ENCODE data around the gene CALCOCO1. TPM values are rescaled to one million over a fixed set of nuclear protein-coding genes. Genes with fewer than 3 reads are reported as not detected.

The CALCOCO1 gene
- total RNA-seq, 3 donors from 2014 or later (not counting 1 experiment from before 2014, with no cell fraction given): 215 to 256 (median 226) TPM

DNA sequence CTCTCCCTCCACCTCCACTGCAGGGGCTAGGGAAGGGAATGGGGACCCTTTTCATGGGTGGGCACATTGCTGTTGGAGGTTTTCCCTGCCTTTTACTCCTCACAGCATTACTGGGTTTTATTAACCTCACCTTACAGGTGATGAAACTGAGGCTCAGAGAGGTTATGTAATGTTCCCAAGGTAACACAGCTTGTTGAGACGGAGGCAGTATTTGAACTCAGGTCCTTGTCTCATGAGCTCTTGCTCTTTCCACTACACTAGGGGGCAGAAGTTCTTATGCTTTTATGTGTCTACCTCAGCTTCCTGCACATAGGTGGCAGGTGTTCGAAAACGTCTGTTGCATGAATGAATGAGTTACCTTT is 12.9 kb upstream of the CALCOCO1 start:
- H3K4me3 Mint-ChIP-seq: no peak overlapping the region
- Histone ChIP-seq H3K27me3 (ENCODE audit: control insufficient read depth, insufficient read depth, low read length) (peaks cover 58% of the 10 kb centered on the region), H3K27ac (ENCODE audit: low read length) (no peak overlapping the region), H3K4me3 (ENCODE audit: low read length) (no peak overlapping the region), H3K4me1 (ENCODE audit: control insufficient read depth, insufficient read depth, low read length) (peaks cover 27% of the 10 kb centered on the region), H3K9me3 (ENCODE audit: control insufficient read depth, insufficient read depth, low read length) (no peaks in the 10 kb centered on the region), H3K36me3 (ENCODE audit: control insufficient read depth, insufficient read depth, low read length) (no peaks in the 10 kb centered on the region)
- TF ChIP-seq, protein P1, sequence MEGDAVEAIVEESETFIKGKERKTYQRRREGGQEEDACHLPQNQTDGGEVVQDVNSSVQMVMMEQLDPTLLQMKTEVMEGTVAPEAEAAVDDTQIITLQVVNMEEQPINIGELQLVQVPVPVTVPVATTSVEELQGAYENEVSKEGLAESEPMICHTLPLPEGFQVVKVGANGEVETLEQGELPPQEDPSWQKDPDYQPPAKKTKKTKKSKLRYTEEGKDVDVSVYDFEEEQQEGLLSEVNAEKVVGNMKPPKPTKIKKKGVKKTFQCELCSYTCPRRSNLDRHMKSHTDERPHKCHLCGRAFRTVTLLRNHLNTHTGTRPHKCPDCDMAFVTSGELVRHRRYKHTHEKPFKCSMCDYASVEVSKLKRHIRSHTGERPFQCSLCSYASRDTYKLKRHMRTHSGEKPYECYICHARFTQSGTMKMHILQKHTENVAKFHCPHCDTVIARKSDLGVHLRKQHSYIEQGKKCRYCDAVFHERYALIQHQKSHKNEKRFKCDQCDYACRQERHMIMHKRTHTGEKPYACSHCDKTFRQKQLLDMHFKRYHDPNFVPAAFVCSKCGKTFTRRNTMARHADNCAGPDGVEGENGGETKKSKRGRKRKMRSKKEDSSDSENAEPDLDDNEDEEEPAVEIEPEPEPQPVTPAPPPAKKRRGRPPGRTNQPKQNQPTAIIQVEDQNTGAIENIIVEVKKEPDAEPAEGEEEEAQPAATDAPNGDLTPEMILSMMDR (IDR thresholded peaks at IDR 0.05): no peak
- no peaks in the 10 kb centered on the region for H3K36me3 Mint-ChIP-seq
- intact Hi-C loops (cut with micrococcal nuclease): no loop called here
- no peak for ATAC-seq
- no peak for DNase-seq
- H3K9me3 Mint-ChIP-seq: no peaks in the 10 kb centered on the region
- peaks cover 67 to 73% of the 10 kb centered on the region in 2 donors for H3K27me3 Mint-ChIP-seq (ENCODE audit: low read depth in 2 of 2)
- 70% methylated on average over 3 of the region's 3 CpGs for WGBS (ENCODE audit: insufficient coverage)
- H3K4me1 Mint-ChIP-seq: peaks cover 19 to 30% of the 10 kb centered on the region in 2 donors
- no peak overlapping the region for H3K27ac Mint-ChIP-seq

- Histone ChIP-seq H3K27me3 (ENCODE audit: control insufficient read depth, insufficient read depth, low read length) (peaks cover 58% of the 10 kb centered on the region), H3K9me3 (ENCODE audit: control insufficient read depth, insufficient read depth, low read length) (no peaks in the 10 kb centered on the region), H3K27ac (ENCODE audit: low read length) (no peak overlapping the region), H3K4me1 (ENCODE audit: control insufficient read depth, insufficient read depth, low read length) (peaks cover 27% of the 10 kb centered on the region), H3K4me3 (ENCODE audit: low read length) (no peak overlapping the region), H3K36me3 (ENCODE audit: control insufficient read depth, insufficient read depth, low read length) (no peaks in the 10 kb centered on the region)
- peak in 1 of 2 donors; percentile 34 for DNase-seq
- H3K27ac Mint-ChIP-seq: peak overlapping the region in 1 of 2 donors; percentile 48
- H3K9me3 Mint-ChIP-seq: no peaks in the 10 kb centered on the region
- TF ChIP-seq, protein P1 (IDR thresholded peaks at IDR 0.05): no peak
- H3K27me3 Mint-ChIP-seq (ENCODE audit: low read depth in 2 of 2): peaks cover 66 to 73% of the 10 kb centered on the region in 2 donors
- WGBS (ENCODE audit: insufficient coverage): 6% methylated on average over 42 of the region's 50 CpGs
- intact Hi-C loops (cut with micrococcal nuclease): no loop called here
- peak overlapping the region; percentile 69 for H3K4me3 Mint-ChIP-seq
- no peaks in the 10 kb centered on the region for H3K36me3 Mint-ChIP-seq
- peaks cover 19 to 30% of the 10 kb centered on the region in 2 donors for H3K4me1 Mint-ChIP-seq
- no peak for ATAC-seq
Observed at GRCh38 chr12:53739214-53740129, 12.2 kb upstream of the CALCOCO1 start.

DNA sequence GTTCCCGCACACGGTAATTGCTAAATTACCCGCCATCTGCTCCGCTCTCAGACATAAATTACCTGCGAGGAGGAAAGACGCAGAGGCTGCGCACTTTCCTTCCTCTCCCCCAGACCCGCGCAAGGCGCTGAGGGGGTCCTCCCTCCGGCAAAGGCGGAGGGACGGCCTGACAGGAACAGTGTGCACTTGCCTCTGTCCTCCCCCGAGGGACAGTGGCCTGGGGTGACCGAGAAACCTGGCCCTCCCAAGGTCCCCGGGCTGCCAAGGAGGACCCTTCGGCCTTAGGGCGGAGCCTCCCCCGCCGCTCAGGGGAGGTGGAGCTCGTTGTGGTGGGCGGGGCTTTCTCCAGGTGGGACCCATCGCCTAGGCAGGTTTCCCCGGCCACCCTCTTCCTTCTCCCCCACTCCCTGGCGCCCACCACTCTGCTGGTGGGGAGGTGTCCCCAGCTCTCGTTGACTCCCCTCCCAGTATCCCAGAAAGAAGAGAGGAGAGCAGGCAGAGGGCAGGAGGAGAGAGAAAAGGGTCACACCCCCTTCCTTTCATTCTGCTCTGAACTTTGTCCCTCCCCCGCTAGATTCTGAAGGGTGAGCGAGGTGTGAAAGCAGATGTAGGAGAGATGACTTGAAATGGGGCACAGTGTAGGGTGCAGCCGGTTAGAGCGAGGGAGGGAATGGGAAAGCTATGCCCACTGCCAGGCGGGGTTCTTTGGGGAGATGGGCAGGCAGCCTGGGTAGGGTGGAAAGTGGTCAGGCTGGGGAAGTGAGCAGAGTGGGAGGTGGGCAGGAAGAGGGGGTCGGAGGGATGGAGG is 11.4 kb upstream of the CALCOCO1 start:
- H3K4me3 Mint-ChIP-seq: peak overlapping the region; percentile 69
- peak overlapping the region in 1 of 2 donors; percentile 48 for H3K27ac Mint-ChIP-seq
- Histone ChIP-seq H3K27me3 (ENCODE audit: control insufficient read depth, insufficient read depth, low read length) (peaks cover 58% of the 10 kb centered on the region), H3K36me3 (ENCODE audit: control insufficient read depth, insufficient read depth, low read length) (no peaks in the 10 kb centered on the region), H3K9me3 (ENCODE audit: control insufficient read depth, insufficient read depth, low read length) (no peaks in the 10 kb centered on the region), H3K4me3 (ENCODE audit: low read length) (no peak overlapping the region), H3K27ac (ENCODE audit: low read length) (no peak overlapping the region), H3K4me1 (ENCODE audit: control insufficient read depth, insufficient read depth, low read length) (peaks cover 26% of the 10 kb centered on the region)
- H3K27me3 Mint-ChIP-seq (ENCODE audit: low read depth in 2 of 2): peaks cover 66 to 70% of the 10 kb centered on the region in 2 donors
- ATAC-seq: peak in 2 of 3 donors; percentile 60 to 61
- TF ChIP-seq, protein P1 (IDR thresholded peaks at IDR 0.05): no peak
- H3K4me1 Mint-ChIP-seq: peaks cover 15 to 29% of the 10 kb centered on the region in 2 donors
- intact Hi-C loops (cut with micrococcal nuclease): no loop called here
- no peaks in the 10 kb centered on the region for H3K36me3 Mint-ChIP-seq
- H3K9me3 Mint-ChIP-seq: no peaks in the 10 kb centered on the region
- DNase-seq: peak in 1 of 2 donors; percentile 64
- 7% methylated on average over 27 of the region's 32 CpGs for WGBS (ENCODE audit: insufficient coverage)

Data from natural killer cell (primary cell).